ENCODE measurements around the gene DOP1A.

DNA sequence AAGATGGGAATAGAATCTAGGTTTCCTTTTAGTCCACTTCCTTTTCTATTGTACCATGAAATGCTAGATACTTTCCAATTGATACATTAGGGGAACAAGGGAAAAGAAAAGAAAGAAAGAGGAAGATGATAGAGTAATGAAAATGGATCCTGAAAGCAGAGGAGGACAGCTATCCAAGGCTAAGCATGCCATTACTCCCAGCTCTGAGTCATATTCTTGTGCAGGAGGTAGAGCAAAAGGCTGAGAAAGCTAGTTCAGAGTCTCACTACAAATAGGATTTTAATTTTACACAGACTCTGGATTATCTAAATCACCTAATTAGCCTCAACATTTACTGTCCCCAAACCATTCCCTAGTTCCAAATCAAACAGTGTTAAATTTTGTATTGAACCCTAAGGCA is 149.3 kb downstream of the DOP1A start:
- TF ChIP-seq CTCF (IDR thresholded peaks at IDR 0.05): no peak
- TF ChIP-seq EZH2 (IDR thresholded peaks at IDR 0.05; ENCODE audit: borderline replicate concordance, insufficient read depth, low read depth, low read length, poor library complexity, severe bottlenecking): no peak

Data from B cell (primary cell).